Panc1 (cell line): ENCODE data around the gene GLI3.

Source experiments
- CTCF ChIP-seq: fragments of 450-650 bp; IDR thresholded peaks from 2 replicates; pipeline ENCODE4 v1.5.1; 2017; ENCODE audit warnings: mild to moderate bottlenecking
- SIN3A ChIP-seq: IDR thresholded peaks from 2 replicates; pipeline ENCODE4 v1.6.1; 2012; ENCODE audit warnings: low read depth, mild to moderate bottlenecking, low read length, moderate library complexity, borderline replicate concordance; ENCODE audit not compliant: insufficient read depth

DNA sequence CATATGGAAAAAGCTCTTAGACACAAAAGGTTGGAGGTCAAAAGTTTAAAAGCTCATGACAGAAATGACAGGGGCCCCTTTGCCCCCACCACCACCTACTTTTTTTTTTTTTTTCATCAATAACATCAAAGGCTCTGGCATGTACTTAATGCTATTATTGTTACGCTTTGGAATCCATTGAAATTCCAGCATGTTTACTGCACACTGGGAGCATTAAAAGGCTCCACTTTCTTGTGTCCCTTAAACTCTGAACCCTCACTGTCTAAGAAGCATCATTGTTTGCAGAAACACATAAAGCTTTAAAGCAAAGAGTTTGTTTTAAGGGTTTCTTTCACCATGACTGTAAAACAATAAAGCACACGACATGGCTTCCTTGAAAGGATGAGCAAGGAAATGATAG lies 149.4 kb downstream of the GLI3 start:
- TF ChIP-seq SIN3A (no peak), CTCF (no peak)
